Hematopoietic multipotent progenitor cell treated with erythropoietin and hydrocortisone succinate and interleukin-3 and kit ligand, for 8 days (in vitro differentiated cells): ENCODE results near the gene SCNN1G.
"Not testable (repeated sequence)": the region's sequence is repeated elsewhere in the genome, so short reads cannot be mapped to it uniquely, and the experiment has no call there.

Experiments used
- DNase-seq: peaks from one replicate; pipeline ENCODE4 v3.0.0-alpha.2; 2015

SCNN1G gene

GRCh38 chr16:23206986-23207385 lies 24.4 kb downstream of the SCNN1G start:
- no peak for DNase-seq

- DNase-seq: no peak
Observed at GRCh38 chr16:23207485-23207884, 24.9 kb downstream of the SCNN1G start.

- DNase-seq: no peak
Observed at GRCh38 chr16:23209606-23210005, 27.1 kb downstream of the SCNN1G start.

- no peak for DNase-seq
Observed at GRCh38 chr16:23213831-23214230, 31.3 kb downstream of the SCNN1G start.

- no peak for DNase-seq
Observed at GRCh38 chr16:23214796-23215195, 32.3 kb downstream of the SCNN1G start.

GRCh38 chr16:23215435-23215834 lies 32.9 kb downstream of the SCNN1G start:
- no peak for DNase-seq

GRCh38 chr16:23216658-23217246 lies 34.2 kb downstream of the SCNN1G start:
- no peak for DNase-seq

GRCh38 chr16:23217646-23218045 lies 35.1 kb downstream of the SCNN1G start:
- DNase-seq: no peak

GRCh38 chr16:23222929-23223328 lies 40.4 kb downstream of the SCNN1G start:
- no peak for DNase-seq

- DNase-seq: no peak
Observed at GRCh38 chr16:23223368-23223767, 40.8 kb downstream of the SCNN1G start.

- DNase-seq: no peak
Observed at GRCh38 chr16:23225109-23225508, 42.6 kb downstream of the SCNN1G start.

- no peak for DNase-seq
Observed at GRCh38 chr16:23225634-23226033, 43.1 kb downstream of the SCNN1G start.

GRCh38 chr16:23227529-23227928 lies 45.0 kb downstream of the SCNN1G start:
- no peak for DNase-seq

- DNase-seq: no peak
Observed at GRCh38 chr16:23229714-23230113, 47.2 kb downstream of the SCNN1G start.

GRCh38 chr16:23232806-23233205 lies 50.3 kb downstream of the SCNN1G start:
- DNase-seq: peak; percentile 46

GRCh38 chr16:23235176-23235575 lies 52.6 kb downstream of the SCNN1G start:
- no peak for DNase-seq

GRCh38 chr16:23236983-23237382 lies 54.4 kb downstream of the SCNN1G start:
- no peak for DNase-seq

GRCh38 chr16:23240994-23241393 lies 58.4 kb downstream of the SCNN1G start:
- DNase-seq: no peak

- DNase-seq: peak; percentile 4
Observed at GRCh38 chr16:23244122-23244521, 61.6 kb downstream of the SCNN1G start.

- DNase-seq: no peak
Observed at GRCh38 chr16:23245268-23245667, 62.7 kb downstream of the SCNN1G start.

GRCh38 chr16:23248261-23249194 lies 66.0 kb downstream of the SCNN1G start:
- no peak for DNase-seq

GRCh38 chr16:23249830-23250229 lies 67.3 kb downstream of the SCNN1G start:
- no peak for DNase-seq

- no peak for DNase-seq
Observed at GRCh38 chr16:23252310-23252709, 69.8 kb downstream of the SCNN1G start.

GRCh38 chr16:23253650-23254049 lies 71.1 kb downstream of the SCNN1G start:
- not testable (repeated sequence) for DNase-seq
